Stimulated activated CD8-positive, alpha-beta memory T cell treated with anti-CD3 and anti-CD28 coated beads, Interleukin-4, amount 100 ng/mL, for 24 hours (primary cell): ENCODE data around the gene MIPOL1.

Source experiments
- DNase-seq: peaks from one replicate; pipeline ENCODE4 v3.0.0-alpha.2; 2020; ENCODE audit warnings: low read depth

MIPOL1 gene

DNA sequence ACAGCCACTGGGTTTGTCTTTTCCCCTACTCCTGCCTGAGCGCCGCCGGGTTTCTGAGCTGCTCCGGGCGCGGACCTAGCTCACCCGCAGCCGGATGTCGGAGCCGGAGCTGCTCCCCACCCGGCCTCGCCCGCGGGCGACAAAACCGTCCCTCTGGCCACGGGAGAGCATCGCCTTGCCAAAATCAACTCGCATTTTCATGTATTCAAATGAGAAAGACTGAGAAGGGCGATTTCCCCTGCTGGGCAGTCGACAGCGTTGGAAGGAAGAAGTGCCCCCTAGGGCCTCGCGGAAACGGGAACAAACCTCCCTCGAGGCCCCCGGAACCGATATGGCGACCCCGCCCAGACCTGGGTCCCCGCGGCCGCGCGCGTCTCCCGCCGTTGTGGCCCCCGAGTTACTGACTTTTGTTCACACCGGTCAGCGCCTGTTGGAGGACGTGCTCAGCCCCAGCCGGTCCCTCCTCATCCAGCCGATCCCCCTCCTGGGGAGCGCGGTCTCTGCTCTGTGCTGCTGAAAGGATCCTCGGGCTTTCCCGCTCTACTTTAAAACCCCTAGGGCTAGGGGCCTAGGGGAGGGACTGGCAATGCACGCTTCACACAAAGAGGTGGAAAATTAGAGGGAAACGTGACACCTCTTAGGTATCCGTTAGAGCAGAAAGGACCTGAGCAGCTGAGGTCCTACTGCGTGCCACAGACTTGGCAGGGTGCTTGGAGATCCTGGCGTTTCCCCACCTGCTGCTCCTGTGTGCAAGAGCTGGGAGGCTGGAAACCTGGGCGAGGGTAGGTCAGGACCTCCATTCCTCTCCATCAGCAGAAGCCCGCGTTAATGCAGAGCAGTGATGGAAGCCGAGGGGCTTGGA lies 402.0 kb downstream of the MIPOL1 start:
- DNase-seq: no peak

DNA sequence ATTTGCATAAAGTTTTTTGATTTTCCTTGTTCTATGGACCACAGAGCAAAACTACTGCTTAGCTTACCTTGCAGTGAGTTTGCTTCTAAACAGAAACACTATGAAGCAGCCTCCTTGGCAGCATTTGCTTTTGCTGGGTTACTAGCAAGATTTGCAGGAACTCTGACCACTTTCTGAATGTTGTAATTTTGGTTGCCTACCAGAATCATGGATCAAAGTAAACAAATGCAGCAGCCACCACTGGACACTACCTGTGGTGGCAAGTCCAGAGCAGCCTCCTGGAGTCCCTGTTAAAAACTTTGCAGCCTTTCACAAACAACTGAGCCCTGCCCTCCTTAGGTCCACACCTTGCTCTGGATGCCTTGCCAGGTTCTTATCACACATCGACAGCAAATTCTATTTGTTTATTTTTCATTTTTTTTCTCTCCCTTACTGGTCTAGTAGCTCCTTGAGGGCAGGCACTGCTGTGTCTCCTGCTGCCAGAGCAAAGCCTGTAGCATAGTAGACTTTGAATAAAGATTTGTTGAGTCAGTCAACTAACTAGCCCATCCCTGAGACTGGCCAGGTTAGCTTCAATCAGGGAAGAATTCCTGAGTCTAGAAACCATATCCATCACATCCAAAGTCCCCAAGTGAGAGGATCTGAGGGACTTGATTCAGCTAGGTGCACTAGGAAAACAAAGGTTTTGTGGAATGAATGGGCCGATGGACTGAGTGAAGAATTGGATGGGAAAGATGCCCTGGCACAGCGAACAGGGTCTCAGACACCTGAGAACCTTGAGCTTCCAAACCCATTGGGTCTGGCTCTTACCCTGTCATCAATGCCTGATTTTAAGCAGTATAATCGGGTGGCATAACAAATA lies 403.4 kb downstream of the MIPOL1 start:
- DNase-seq: no peak

DNA sequence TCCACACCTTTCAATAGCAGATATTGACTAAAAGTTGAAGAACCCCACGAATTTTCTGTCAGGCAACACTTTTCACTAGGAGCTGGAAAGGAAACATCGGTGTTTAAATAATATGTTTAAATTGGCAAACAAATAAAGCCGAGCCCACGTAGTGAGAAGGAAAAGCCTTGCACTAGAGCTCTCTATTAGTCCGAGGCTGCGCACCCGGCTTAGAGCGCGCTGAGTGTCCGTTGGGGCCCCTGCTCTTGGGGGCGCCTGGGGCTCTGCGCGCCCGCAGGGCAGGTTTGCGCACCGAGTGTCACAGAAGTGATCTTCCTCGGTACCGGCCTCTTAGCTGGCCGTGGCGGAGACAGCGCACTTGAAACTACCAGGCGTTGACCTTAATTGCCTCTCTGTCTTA lies 404.1 kb downstream of the MIPOL1 start:
- no peak for DNase-seq
